Endometrial microvascular endothelial cells (primary cell): ENCODE results near the gene ERC1. TPM values are rescaled to one million over a fixed set of nuclear protein-coding genes. Genes with fewer than 3 reads are reported as not detected.

Experiments used
- in situ Hi-C: cut with HindIII; loops from 2 replicates; pipeline ENCODE4 v1.10.0; 2017; ENCODE audit warnings: low sequenced_read_pairs, low pct_unique_long_range_greater_than_20kb; ENCODE audit errors: inconsistent ontology term
- total RNA-seq: library from RNA; depleted of rRNA; stranded (reverse); fragments of >200 nt; gene quantifications from one replicate; pipeline ENCODE4 v1.2.3, GENCODE V29; 2015; ENCODE audit errors: inconsistent ontology term

Gene ERC1
- total RNA-seq, 1 donor from 2014 or later, result 13.1 TPM

DNA sequence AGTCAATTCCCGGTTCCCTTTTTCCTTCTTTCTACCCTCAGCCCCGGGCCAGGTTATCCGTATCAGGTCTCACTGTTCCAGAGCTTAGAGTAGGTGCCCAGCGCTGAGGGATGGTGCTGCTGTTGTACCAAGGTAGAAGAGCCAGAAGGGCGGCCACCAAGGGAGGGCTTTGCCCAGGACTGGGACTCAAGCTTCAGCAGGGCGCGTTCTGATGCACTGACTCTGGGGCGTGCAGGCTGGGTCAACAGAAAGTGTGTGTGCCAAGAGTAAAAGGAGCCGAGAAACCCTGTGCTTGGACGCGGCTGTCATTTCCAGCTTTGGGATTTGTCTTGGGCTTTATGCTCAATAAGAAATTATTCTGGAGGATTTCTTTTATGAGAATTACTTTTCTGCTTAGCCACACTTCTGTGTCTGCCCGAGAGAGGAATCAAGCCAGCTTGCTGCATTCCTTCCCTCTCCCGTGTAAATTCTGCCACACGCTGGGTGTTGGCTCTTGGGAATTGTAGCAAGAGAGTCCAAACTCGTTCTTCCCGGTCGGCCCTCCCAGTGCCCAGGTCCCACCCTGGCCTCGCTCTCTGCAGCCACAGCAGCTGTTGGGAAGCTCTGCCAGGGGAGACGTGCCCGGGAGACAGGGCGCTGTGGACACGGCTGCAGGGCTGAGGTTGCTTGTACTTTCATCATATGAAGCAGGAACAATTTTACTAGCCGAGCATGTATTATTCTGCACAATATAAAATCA lies 505.3 kb downstream of the ERC1 start:
- in situ Hi-C loops, result no loop called here

DNA sequence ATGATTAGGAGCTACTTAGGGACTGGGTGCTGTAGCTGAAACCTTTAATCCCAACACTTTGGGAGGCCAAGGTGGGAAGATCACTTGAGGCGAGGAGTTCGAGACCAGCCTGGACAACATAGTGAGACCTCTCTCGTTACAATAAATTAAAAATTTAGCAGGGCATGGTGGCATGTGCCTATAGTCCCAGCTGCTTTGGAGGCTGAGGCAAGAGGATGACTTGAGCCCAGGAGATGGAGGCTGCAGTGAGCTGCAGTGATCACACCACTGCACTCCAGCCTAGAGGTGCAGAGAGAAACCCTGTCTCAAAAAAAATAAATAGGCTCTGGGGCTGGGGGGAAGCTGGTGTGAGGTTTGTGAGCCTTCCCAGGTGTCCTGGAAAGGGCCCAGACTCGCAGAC lies 506.1 kb downstream of the ERC1 start:
- in situ Hi-C loops, result no loop called here

DNA sequence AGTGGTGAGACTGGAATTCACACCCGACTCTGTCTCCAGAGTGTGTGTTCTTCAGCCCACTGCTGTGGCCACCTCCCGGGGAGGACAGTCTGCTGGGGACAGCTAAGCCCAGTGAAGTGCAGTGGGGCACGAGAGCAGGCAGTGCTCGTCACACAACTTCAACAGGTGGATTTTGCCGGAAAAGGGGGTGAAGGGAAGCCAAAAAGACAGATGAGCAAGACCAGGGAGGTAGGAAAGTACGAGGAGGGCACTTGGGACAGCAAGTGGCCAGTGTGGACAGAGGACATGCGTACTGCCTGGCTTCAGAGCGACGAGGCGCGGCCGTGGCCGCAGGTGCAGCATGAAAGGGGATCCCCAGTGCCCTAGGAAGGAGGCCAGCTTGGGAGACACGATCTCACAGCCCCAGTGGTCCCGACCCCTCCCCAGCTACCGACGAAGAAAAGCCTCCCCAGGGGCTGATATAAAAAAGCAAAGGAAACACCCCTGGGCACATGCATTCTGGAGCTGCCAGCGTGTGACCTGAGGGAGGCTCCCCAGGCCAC lies 507.2 kb downstream of the ERC1 start:
- in situ Hi-C loops, result no loop called here

DNA sequence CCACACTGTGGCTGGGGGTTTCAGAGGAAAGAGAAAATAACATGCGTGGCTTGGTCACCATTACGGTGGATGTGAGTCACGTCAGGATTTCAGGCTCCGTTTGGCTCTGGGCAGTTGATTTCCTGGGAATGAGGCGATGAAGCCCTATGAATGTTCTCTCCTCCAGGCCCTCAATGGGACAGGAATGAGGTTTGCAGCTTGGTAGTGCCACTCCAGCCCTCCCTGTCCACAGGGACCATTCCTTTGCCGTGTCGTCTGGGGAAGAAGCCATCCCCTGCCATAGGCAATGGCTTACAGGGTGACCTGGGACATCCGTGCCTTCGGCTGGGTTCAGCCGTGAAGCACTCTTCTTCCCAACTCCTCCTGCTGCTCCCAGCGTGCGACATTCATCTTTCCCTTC lies 508.3 kb downstream of the ERC1 start:
- in situ Hi-C loops, result no loop called here

DNA sequence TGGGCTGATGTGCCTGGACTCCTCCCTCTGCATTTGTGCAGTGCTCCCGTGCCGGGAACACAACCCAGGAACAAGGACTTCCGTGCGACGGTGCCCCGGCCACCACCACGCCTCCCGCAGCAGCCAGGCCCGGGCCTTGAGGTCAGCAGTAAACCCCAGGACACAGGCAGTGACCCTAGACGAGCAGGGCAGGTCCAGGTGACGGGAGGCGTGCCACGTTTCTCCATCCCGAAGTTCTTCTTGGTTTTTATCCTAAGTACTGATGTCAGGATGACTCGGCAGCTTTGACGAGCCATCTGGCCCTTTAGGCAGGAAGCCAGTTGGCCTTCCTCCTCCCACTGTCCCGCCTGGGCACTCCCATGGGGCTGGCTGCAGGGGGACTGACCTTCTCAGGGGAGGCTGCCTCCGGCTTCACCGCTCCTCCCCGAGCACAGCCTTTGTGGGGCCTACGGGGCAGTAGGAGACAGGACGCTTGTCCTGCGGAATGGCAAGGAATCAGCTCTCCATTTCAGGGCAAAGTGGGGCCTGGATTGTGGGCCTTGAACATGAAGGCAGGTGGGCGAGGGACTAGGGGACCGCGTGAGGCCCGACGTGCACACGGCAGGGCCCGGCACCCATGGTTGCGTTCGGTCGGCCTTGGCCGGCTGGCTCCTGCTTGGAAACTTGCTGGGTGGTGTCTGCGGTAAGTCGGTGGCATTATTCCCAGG lies 509.2 kb downstream of the ERC1 start:
- in situ Hi-C loops, result no loop called here

DNA sequence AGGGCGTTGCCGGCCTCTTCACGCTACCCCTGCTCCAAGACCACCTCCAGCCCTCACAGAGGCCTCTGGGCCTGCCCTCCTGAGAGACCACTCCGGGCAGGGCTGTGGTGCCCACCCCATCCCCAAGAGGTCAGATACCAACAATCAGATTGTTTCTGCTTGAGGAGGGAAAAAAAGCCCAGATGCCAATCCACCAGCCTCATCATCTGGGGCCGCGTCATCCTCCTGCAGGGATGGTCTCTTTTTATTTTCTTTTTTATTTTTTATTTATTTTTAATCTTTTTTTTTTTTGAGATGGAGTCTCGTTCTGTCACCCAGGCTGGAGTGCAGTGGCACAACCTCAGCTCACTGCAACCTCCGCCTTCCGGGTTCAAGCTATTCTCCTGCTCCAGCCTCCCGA lies 510.0 kb downstream of the ERC1 start:
- in situ Hi-C loops, result no loop called here

DNA sequence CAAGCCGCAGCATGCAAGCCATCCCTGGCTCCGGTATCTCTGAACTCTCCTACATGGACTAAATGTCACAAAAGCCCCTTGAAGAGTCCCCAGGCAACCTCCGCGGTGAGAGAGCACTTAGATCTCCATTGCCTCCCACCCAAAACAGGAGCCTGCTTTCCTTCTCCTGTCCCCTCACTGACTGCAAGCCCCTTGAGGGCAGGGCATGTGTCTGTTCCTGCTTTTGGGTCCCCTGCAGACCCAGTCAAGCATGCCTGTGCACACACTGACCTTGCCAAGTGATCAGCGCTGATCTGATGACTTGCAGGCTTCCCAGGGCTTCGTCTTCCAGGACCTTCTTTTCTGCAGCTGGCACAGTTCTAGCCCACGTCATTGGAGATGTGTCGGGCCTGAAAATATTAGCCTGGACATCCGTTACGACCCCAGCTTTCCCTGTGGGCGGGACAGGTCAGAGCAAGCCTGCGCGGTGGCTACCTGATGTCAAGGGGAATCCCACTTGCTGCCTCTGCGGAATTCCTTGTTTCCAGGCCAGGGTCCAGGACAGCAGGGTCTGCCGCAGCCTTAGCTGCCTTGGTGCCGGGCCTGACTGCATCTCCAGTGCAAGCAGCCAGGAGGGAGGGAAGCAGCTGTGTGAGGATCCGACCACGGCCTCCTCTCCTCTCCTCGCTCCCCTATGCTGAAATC lies 510.8 kb downstream of the ERC1 start:
- in situ Hi-C loops, result no loop called here

DNA sequence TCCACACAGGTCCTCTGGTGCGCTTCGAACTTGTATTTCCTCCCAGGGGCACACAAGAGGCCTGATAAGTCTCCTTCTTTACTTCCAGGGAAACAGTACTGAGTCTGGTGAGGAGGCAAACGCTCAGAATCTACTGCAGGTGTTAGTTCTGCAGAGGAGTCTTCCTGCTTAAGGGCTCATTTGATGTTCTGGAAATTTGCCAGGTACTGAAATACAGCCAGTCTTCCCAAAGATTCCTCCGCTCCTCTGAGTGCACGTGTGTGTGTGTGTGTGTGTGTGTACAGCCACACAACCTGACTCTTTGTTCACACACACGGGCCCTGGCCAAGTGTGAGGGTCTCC lies 511.3 kb downstream of the ERC1 start:
- in situ Hi-C loops, result no loop called here

DNA sequence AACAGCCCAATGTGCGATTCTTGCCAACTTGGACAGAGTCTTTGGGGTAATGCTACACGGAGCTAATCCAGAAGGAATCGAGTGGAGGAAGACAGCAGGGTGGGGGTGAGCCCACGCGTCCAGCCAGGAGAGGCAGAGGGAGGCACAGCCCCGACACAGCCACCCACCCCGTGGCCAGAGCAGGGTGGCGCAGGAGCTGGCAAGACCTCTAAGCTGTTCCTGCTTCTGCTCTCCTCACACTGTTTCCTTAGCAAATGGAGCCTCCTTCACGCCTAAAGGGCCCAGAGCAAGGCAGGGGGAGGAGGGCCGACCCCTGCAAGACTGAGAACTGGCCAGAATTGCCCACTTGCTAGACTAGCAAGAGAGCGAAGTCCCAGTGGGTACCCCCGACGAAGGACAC lies 511.8 kb downstream of the ERC1 start:
- in situ Hi-C loops, result no loop called here

DNA sequence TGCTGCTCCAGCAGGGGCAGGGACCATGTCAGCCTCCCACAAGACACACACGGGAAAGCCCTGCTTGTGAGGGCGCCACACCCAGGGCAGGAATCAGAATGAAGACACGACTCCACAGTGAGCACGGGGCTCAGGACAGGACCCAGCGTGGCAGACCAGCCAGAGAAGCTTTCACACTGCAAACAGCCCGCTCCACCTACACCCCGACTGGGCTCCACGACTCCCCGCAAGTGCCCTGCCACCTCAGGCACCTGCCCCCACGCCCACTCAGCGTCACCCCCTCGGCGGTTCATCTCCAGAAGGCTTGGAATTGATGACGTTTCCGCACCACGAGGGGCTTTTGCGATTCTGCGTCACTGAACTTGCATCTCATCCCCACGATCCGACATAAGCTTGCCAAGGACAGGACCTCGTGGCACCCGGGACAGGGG lies 512.3 kb downstream of the ERC1 start:
- in situ Hi-C loops, result no loop called here

DNA sequence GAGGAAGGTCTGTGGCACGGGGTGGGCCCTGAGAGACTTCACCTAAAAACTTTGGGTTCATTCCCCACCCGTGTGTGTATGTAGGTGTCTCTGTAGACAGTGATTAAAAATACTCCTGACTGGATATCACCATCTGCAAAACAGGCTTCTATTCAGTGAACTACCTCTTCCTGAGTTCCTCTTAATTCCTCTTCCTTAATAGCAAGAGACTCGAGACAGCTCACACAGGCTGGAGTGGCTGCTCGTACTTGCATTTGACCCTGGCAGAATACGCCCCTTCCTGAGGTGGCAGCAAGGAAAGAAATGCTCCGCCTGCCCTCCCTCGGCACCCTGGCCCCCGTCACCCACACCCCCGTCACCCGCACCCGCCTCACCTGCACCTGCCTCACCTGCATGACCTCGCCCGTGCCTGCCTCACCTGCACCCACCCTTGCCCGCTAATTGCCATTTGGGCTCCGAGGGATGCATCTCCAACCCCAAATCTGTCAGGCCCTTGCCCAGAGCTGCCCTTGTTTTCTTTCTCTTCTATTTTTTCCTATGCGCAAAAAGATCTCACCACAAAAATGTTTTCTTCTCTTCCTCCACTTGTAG lies 513.4 kb downstream of the ERC1 start:
- in situ Hi-C loops, result no loop called here

DNA sequence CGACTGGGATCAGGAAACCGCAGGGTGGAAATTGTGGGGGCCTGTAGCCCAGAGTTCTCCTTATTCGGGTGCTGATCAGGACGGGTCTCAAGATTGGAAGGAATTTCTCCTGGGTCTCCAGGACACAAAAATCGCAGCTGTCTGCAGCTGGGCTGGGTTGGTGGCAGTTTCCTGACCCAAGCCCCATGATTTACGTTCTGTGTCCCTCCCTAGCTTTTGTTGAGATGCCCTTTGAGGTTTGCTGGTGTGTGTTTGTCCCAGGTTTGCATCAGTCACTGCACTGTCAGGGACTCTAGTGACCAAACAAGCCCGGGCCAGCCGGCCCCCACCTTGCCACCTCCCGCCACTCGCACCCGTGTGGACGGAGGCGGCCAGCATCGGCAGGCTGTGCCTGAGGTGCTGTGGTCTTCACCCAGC lies 513.9 kb downstream of the ERC1 start:
- in situ Hi-C loops, result no loop called here

DNA sequence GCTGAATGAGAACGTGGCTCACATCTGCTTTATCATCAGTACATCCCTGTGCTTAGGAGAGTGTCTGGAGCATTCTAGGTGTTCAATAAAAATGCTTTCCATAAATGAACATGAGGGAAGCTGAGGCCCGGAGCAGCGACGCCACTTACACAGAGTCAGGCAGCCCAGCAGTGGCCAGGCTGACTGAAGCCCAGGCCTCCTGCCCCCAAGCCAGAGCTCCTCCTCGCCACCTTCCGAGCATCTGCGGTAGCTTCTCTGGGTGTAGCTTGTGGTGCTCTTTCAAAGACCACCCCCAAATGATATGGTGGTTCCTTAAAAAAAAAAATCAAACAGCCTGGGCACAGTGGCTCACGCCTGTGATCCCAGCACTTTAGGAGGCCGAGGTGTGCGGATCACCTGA lies 514.6 kb downstream of the ERC1 start:
- in situ Hi-C loops, result no loop called here

DNA sequence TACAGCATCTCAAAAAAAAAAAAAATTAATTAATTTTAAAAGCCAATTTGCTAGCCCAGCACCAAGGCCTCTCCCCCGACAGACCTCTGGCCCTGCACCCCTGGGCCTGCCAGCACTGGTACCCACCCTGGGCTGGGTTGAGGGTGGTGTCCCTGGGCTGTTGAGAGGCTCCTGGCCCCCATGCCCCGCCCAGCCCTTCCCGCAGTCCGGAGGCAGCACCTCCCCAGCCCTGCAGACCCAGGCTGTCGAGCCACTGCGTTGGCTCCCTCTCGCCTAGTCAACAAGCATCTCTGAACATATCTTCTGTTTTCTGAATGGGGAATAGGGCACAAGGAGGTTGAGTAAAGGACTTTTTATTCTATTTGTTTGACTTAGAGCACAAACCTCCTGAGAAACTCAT lies 516.3 kb downstream of the ERC1 start:
- in situ Hi-C loops, result no loop called here

DNA sequence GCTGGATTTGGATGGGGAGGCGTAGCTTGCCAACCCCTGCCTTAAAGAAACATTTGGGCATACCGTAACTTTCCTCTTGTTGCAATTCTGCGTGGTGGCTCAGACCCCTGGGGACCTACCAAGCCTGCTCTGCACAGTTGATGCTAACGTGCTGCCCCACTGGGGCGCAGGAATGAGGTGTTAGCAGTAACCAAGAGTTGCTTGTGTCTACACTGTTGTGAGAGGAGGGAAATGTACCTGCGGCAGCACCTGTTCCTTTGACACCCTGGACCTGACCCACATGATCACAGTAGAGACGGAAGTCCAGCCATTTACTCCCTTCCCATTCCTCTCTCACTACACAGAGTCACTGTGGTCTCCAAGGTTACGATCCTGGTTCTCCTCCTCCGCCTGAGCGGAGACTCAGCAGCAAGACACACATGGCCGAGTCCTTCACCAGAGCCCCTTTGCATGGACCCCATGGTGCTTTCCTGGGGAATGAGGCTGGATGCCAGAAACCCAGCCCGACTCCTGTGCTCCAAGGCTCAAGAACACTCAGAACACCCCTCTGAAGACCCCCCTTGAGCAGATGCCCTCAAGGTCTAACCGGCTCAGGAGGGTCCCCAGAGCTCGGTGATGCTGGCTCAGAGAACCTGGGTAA lies 518.5 kb downstream of the ERC1 start:
- in situ Hi-C loops, result no loop called here

DNA sequence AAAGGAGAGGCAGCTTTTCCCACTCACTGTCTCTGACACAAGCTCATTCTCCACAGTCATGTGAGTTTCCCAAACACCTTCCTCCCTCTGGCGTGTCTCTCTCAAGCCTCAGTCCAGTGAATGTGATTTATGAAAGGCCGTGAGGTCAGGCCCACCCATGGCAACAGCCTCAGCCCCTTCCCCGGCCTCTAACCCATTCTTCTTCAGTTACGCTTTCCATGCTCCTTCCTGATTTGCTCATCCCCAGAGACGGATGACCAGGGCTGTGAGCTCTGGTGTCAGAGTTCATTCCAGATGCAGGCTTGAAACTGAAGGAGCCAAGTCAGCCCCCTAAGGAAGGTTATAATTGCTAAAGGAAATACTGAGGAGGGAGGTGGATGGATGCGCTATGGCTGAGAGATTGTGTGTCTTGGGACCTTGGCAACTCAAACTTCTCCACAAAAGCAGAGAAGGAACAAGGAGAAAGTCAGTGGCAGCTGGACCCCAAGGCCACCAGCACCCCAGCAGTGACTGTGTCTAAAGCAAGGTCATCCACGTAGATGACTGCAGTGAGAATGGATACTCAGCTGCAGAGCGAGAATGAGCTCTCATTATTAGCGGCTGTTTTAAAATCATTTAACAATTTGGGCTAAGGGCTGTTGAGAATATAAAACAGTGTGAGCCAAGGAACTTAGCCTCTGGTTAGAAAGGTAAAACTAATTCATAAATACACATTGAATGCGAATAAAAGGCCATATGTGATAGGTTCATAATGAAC lies 519.2 kb downstream of the ERC1 start:
- in situ Hi-C loops, result no loop called here

DNA sequence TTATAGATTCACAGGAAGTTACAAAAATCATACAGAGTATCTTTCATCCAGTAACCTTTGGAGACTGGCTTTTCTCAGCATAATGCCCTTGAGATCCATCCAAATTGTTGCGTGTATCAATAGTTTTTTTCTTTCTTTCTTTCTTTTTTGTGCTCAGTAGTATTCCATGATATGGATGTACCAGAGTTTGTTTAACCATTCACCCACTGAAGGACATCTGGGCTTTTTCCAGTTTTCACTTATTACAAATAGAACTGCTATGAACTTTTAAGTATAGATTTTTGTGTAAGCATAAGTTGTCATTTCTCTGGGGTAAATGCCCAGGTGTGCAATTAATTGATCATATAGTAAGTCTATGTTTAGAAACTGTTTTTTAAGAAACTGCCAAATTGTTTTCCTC lies 524.0 kb downstream of the ERC1 start:
- in situ Hi-C loops, result no loop called here

DNA sequence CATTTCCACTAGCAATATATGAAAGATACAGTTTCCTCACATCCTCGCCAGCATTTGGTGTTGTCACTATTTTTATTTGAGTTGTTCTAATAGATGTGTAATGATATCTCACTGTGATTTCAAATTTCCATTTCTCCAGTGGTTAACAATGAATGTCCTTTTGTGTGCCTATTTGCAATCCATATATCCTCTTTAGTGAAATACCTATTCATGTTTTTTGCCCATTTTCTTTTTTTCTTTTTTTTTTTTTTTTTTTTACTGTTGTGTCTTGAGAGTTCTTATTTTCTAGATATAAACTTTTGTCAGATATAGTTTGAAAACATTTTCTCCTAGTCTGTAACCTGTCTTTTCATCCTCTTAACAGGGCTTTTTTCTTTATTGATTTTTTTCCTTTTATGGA lies 524.4 kb downstream of the ERC1 start:
- in situ Hi-C loops, result no loop called here
